IMR-90 (cell line): ENCODE data around the gene OCIAD1. TPM values are rescaled to one million over a fixed set of nuclear protein-coding genes. Genes with fewer than 3 reads are reported as not detected.

Experiments used
- ATAC-seq: fragments of 200-7000 bp; cut with Tn5 transposase; 2 replicates; pipeline ENCODE4 v1.9.1; 2020; ENCODE audit warnings: low read depth, mild to moderate bottlenecking, moderate library complexity
- BruUV-seq: library from RNA; stranded (reverse); fragments of 400-500 nt; replicated peaks from 2 replicates; lab custom pipeline; 2021; lab: Mats Ljungman, UMichigan
- CTCF ChIA-PET: fragments of 300-600 bp; formaldehyde crosslinking; extraction: SDS; loops from one replicate; lab custom pipeline; 2021; ENCODE audit warnings: antibody characterized with exemption; lab: Yijun Ruan, JAX
- POLR2A ChIA-PET: fragments of 300-600 bp; sonication (Branson Sonifier 250); formaldehyde crosslinking; loops from one replicate; lab custom pipeline; 2022; ENCODE audit warnings: antibody characterized with exemption; ENCODE audit not compliant: unreplicated experiment; lab: Charles Lee
- DNase-seq: peaks from one replicate; pipeline ENCODE4 v3.0.0; 2013
- H2AFZ ChIP-seq: replicated peaks from 2 replicates; pipeline ENCODE3; 2013; ENCODE audit warnings: low read length, mild to moderate bottlenecking; ENCODE audit not compliant: poor library complexity
- H2AK5ac ChIP-seq: 2 replicates; pipeline ENCODE4 v1.6.1; 2013; ENCODE audit warnings: low read depth, low read length, inconsistent platforms
- H2AK9ac ChIP-seq: replicated peaks from 2 replicates; pipeline ENCODE3; 2013; ENCODE audit warnings: mild to moderate bottlenecking, low read depth, low read length, moderate library complexity; ENCODE audit not compliant: poor library complexity
- H2BK120ac ChIP-seq: 2 replicates; pipeline ENCODE4 v1.6.1; 2013; ENCODE audit warnings: low read depth, low read length, inconsistent platforms
- H2BK15ac ChIP-seq: 3 replicates; pipeline ENCODE4 v1.6.1; 2013; ENCODE audit warnings: low read depth, low read length, inconsistent platforms
- H2BK20ac ChIP-seq: 2 replicates; pipeline ENCODE4 v1.6.1; 2013; ENCODE audit warnings: low read depth, mild to moderate bottlenecking, inconsistent platforms, low read length, moderate library complexity
- H2BK5ac ChIP-seq: 2 replicates; pipeline ENCODE4 v1.6.1; 2013; ENCODE audit warnings: mild to moderate bottlenecking, low read depth, low read length, inconsistent platforms; ENCODE audit not compliant: poor library complexity, severe bottlenecking
- H3K14ac ChIP-seq: replicated peaks from 2 replicates; pipeline ENCODE4 v1.6.1; 2013; ENCODE audit warnings: low read depth, low read length, inconsistent platforms
- H3K18ac ChIP-seq: 2 replicates; pipeline ENCODE4 v1.6.1; 2013; ENCODE audit warnings: low read depth, low read length, control low read depth
- H3K23ac ChIP-seq: 2 replicates; pipeline ENCODE4 v1.6.1; 2013; ENCODE audit warnings: low read depth, low read length, inconsistent platforms
- H3K27ac ChIP-seq: 2 replicates; pipeline ENCODE4 v1.5.1; 2013; ENCODE audit warnings: mild to moderate bottlenecking, control low read depth, low read length; ENCODE audit not compliant: insufficient read depth
- H3K27me3 ChIP-seq: 2 replicates; pipeline ENCODE4 v1.6.1; 2013; ENCODE audit warnings: low read length; ENCODE audit not compliant: control insufficient read depth, insufficient read depth
- H3K36me3 ChIP-seq: 2 replicates; pipeline ENCODE4 v1.6.1; 2013; ENCODE audit warnings: low read length, mixed read lengths; ENCODE audit not compliant: control insufficient read depth, insufficient read depth
- H3K4ac ChIP-seq: 2 replicates; pipeline ENCODE4 v1.6.1; 2013; ENCODE audit warnings: low read depth, low read length, inconsistent platforms
- H3K4me1 ChIP-seq: 2 replicates; pipeline ENCODE4 v1.6.1; 2013; ENCODE audit warnings: low read length, mixed read lengths; ENCODE audit not compliant: control insufficient read depth, insufficient read depth
- H3K4me2 ChIP-seq: 2 replicates; pipeline ENCODE4 v1.6.1; 2013; ENCODE audit warnings: low read depth, mild to moderate bottlenecking, control low read depth, low read length, moderate library complexity
- H3K4me3 ChIP-seq: 2 replicates; pipeline ENCODE4 v1.5.1; 2013; ENCODE audit warnings: low read depth, mild to moderate bottlenecking, control low read depth, low read length, moderate library complexity; ENCODE audit not compliant: insufficient read depth
- H3K56ac ChIP-seq: 2 replicates; pipeline ENCODE4 v1.6.1; 2013; ENCODE audit warnings: low read length, inconsistent platforms; ENCODE audit not compliant: insufficient read depth; ENCODE audit errors: extremely low read depth
- H3K79me1 ChIP-seq, 2 experiments: 2 replicates each; pipeline ENCODE4 v1.6.1; 2013; ENCODE audit warnings: low read length in 2 of 2, inconsistent platforms in 1 of 2, low read depth in 1 of 2
- H3K9ac ChIP-seq: 2 replicates; pipeline ENCODE4 v1.6.1; 2013; ENCODE audit warnings: low read depth, low read length, control low read depth
- H3K9me1 ChIP-seq: 2 replicates; pipeline ENCODE4 v1.6.1; 2013; ENCODE audit warnings: low read length, inconsistent platforms; ENCODE audit not compliant: insufficient read depth
- H3K9me3 ChIP-seq: 2 replicates; pipeline ENCODE4 v1.6.1; 2013; ENCODE audit warnings: low read length; ENCODE audit not compliant: control insufficient read depth, insufficient read depth
- H4K20me1 ChIP-seq: 2 replicates; pipeline ENCODE4 v1.6.1; 2013; ENCODE audit warnings: low read length, inconsistent platforms; ENCODE audit not compliant: insufficient read depth
- H4K5ac ChIP-seq: 2 replicates; pipeline ENCODE4 v1.6.1; 2013; ENCODE audit warnings: mild to moderate bottlenecking, low read depth, low read length, control low read depth
- H4K8ac ChIP-seq, 2 experiments: 2 replicates each; pipeline ENCODE4 v1.6.1; 2013; ENCODE audit warnings: low read depth in 2 of 2, low read length in 2 of 2, control low read depth in 1 of 2, inconsistent platforms in 1 of 2
- H4K91ac ChIP-seq: 2 replicates; pipeline ENCODE4 v1.6.1; 2013; ENCODE audit warnings: low read depth, low read length, inconsistent platforms; ENCODE audit not compliant: insufficient read depth
- BHLHE40 ChIP-seq: fragments of 150-350 bp; IDR thresholded peaks from 2 replicates; pipeline ENCODE4 v1.6.1; 2016; ENCODE audit warnings: mild to moderate bottlenecking, low read depth, low read length
- CEBPB ChIP-seq: IDR thresholded peaks from 2 replicates; pipeline ENCODE4 v1.6.1; 2012; ENCODE audit warnings: low read depth, low read length, improper control_type of control experiment
- CHD1 ChIP-seq: IDR thresholded peaks from 2 replicates; pipeline ENCODE4 v1.6.1; 2012; ENCODE audit warnings: low read depth, low read length, improper control_type of control experiment
- FOS ChIP-seq: fragments of 150-350 bp; IDR thresholded peaks from 2 replicates; pipeline ENCODE4 v1.6.1; 2016; ENCODE audit warnings: low read depth, low read length
- MAFK ChIP-seq: IDR thresholded peaks from 2 replicates; pipeline ENCODE4 v1.6.1; 2012; ENCODE audit warnings: low read depth, low read length, improper control_type of control experiment
- MAZ ChIP-seq: IDR thresholded peaks from 2 replicates; pipeline ENCODE4 v1.6.1; 2012; ENCODE audit warnings: low read depth, mild to moderate bottlenecking, low read length, improper control_type of control experiment, moderate library complexity, borderline replicate concordance
- NFE2L2 ChIP-seq: fragments of 150-350 bp; IDR thresholded peaks from 2 replicates; pipeline ENCODE4 v1.6.1; 2016; ENCODE audit warnings: low read depth, mild to moderate bottlenecking, low read length
- POLR2A ChIP-seq: IDR thresholded peaks from 2 replicates; pipeline ENCODE4 v1.6.1; 2012; ENCODE audit warnings: mild to moderate bottlenecking, low read depth, low read length
- RCOR1 ChIP-seq: IDR thresholded peaks from 2 replicates; pipeline ENCODE4 v1.6.1; 2012; ENCODE audit warnings: mild to moderate bottlenecking, low read length, improper control_type of control experiment; ENCODE audit not compliant: insufficient replicate concordance
- WGBS, 2 experiments: methylation state at CpG; one replicate each; pipeline versions ENCODE4 v1.1.5 to v1.1.7; 2013; ENCODE audit warnings: missing lambda C conversion rate in 2 of 2; ENCODE audit not compliant: insufficient read length in 1 of 2; ENCODE audit errors: extremely low coverage in 2 of 2; 5-methylcytosine and 5-hydroxymethylcytosine counted together
- dilution Hi-C: fragments of 300-500 bp; cut with HindIII; formaldehyde crosslinking; loops from one replicate; pipeline ENCODE4 v1.14.3; 2018; ENCODE audit warnings: low sequenced_read_pairs; ENCODE audit not compliant: unreplicated experiment
- in situ Hi-C: fragments of 300-500 bp; cut with MboI; formaldehyde crosslinking; loops from 3 replicates; pipeline ENCODE4 v1.14.3; 2019; ENCODE audit warnings: low sequenced_read_pairs, inconsistent platforms, mixed read lengths
- intact Hi-C: fragments of 100-400 bp; cut with micrococcal nuclease; formaldehyde crosslinking; loops from 2 replicates; pipeline ENCODE4 v1.10.0; 2022
- polyA plus RNA-seq, 3 experiments: library from polyadenylated mRNA; depleted of rRNA; stranded (reverse); fragments of >200 nt; gene quantifications; 2 replicates each; pipeline ENCODE4 v1.2.3, GENCODE V29; 2012; ENCODE audit warnings: low replicate concordance in 1 of 3
- total RNA-seq: library from RNA; depleted of rRNA; stranded (reverse); fragments of >200 nt; gene quantifications from 2 replicates; pipeline ENCODE4 v1.2.3, GENCODE V29; 2012
- TF ChIP-seq, protein P1 (sequence below): fragments of 150-350 bp; IDR thresholded peaks from 2 replicates; pipeline ENCODE4 v1.6.1; 2017; ENCODE audit warnings: mild to moderate bottlenecking, antibody characterized with exemption, low read length, low read depth
- TF ChIP-seq, protein P2 (sequence below): fragments of 150-350 bp; IDR thresholded peaks from 2 replicates; pipeline ENCODE4 v1.6.1; 2016; ENCODE audit warnings: low read depth, mild to moderate bottlenecking, low read length, moderate library complexity, borderline replicate concordance

The OCIAD1 gene
- total and polyA plus RNA-seq, 2 of the 4 experiments (the other 2 are of a cell fraction), result 86.9 to 112 TPM

DNA sequence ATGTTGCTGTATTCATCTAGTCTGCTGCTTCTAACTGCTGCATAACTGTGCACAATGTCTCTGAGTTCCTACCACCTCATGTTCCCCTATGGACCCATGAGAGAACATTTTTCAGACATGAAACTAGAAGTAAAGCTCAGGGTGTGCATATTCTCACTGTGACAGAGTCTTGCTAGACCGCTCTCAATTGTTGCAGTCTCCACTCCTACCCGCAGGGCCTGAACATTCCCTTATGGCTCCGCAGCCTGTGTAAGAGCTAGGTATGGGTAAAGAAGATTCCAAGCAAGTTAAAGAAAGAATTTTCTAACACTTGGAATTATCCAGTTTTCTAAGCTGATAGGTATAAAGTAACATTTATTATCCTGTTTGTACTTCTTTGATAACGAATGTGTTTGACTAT is 70.3 kb downstream of the OCIAD1 start:
- Histone ChIP-seq H2BK20ac (no peak overlapping the region), H3K27me3 (no peaks in the 10 kb centered on the region), H3K23ac (no peak overlapping the region), H2BK120ac (no peak overlapping the region), H2BK15ac (no peak overlapping the region), H3K27ac (no peak overlapping the region), H4K5ac (no peak overlapping the region), H2AFZ (no peak overlapping the region), H3K9ac (no peak overlapping the region), H2BK5ac (no peak overlapping the region), H3K9me3 (no peaks in the 10 kb centered on the region), H3K79me1 (peaks cover 0 to 7% of the 10 kb centered on the region in 2 experiments; a peak in 2 of 4 replicates), H3K4me3 (no peak overlapping the region), H2AK5ac (no peak overlapping the region), H3K36me3 (no peaks in the 10 kb centered on the region), H4K20me1 (no peaks in the 10 kb centered on the region), H3K9me1 (peaks cover 10% of the 10 kb centered on the region), H4K8ac (no peak overlapping the region), H3K18ac (no peak overlapping the region), H3K4me2 (no peak overlapping the region), H3K4ac (no peak overlapping the region), H3K56ac (no peak overlapping the region), H4K91ac (no peak overlapping the region), H3K14ac (no peak overlapping the region), H3K4me1 (peaks cover 1% of the 10 kb centered on the region; the same call in 1 of the 2 replicates), H2AK9ac (no peak overlapping the region)
- dilution Hi-C loops, result no loop called here
- BruUV-seq, result no TSS peak
- intact Hi-C loops, result no loop called here
- ATAC-seq (no peak), DNase-seq (no peak)
- POLR2A ChIA-PET, result no interaction called here
- CTCF ChIA-PET, result interaction anchor here (0.7 kb wide), 2 partner anchors 8 to 9 kb away, joined by 3 to 4 read pairs; no protein-coding TSS in a partner anchor
- WGBS, 2 experiments, result no CpG with 5 or more reads among the region's 4 CpGs
- TF ChIP-seq MAZ, result no peak
- TF ChIP-seq, protein P1, sequence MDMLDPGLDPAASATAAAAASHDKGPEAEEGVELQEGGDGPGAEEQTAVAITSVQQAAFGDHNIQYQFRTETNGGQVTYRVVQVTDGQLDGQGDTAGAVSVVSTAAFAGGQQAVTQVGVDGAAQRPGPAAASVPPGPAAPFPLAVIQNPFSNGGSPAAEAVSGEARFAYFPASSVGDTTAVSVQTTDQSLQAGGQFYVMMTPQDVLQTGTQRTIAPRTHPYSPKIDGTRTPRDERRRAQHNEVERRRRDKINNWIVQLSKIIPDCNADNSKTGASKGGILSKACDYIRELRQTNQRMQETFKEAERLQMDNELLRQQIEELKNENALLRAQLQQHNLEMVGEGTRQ, result no peak
- no peak for TF ChIP-seq BHLHE40
- TF ChIP-seq RCOR1, result no peak
- TF ChIP-seq MAFK, result no peak
- no peak for TF ChIP-seq CHD1
- TF ChIP-seq, protein P2, sequence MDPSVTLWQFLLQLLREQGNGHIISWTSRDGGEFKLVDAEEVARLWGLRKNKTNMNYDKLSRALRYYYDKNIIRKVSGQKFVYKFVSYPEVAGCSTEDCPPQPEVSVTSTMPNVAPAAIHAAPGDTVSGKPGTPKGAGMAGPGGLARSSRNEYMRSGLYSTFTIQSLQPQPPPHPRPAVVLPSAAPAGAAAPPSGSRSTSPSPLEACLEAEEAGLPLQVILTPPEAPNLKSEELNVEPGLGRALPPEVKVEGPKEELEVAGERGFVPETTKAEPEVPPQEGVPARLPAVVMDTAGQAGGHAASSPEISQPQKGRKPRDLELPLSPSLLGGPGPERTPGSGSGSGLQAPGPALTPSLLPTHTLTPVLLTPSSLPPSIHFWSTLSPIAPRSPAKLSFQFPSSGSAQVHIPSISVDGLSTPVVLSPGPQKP, result no peak
- TF ChIP-seq POLR2A, result no peak
- no peak for TF ChIP-seq CEBPB
- no peak for TF ChIP-seq NFE2L2
- TF ChIP-seq FOS, result no peak
- in situ Hi-C loops, result no loop called here
